DND-41 (cell line): ENCODE results near the gene PLXDC1.

Source experiments
- ATAC-seq: fragments of 200-7000 bp; cut with Tn5 transposase; 3 replicates; pipeline ENCODE4 v1.9.1; 2021; ENCODE audit warnings: low read depth; ENCODE audit not compliant: insufficient read depth
- DNase-seq: peaks from one replicate; pipeline ENCODE4 v3.0.0-alpha.2; 2020
- H2AFZ ChIP-seq: 2 replicates; pipeline ENCODE4 v1.6.0; 2012; ENCODE audit warnings: low read depth, low read length
- H3K27ac ChIP-seq: 2 replicates; pipeline ENCODE4 v1.5.1; 2012; ENCODE audit warnings: low read length, inconsistent platforms
- H3K27me3 ChIP-seq: fragments of 200-600 bp; sonication (generic); 2 replicates; pipeline ENCODE4 v1.6.0; 2012; ENCODE audit warnings: low read length, mild to moderate bottlenecking, inconsistent platforms; ENCODE audit not compliant: insufficient read depth, poor library complexity
- H3K36me3 ChIP-seq: 2 replicates; pipeline ENCODE4 v1.5.1; 2012; ENCODE audit warnings: low read length, inconsistent platforms; ENCODE audit not compliant: insufficient read depth
- H3K4me1 ChIP-seq: 2 replicates; pipeline ENCODE4 v1.5.1; 2012; ENCODE audit warnings: mild to moderate bottlenecking, low read length; ENCODE audit not compliant: insufficient read depth
- H3K4me2 ChIP-seq: 2 replicates; pipeline ENCODE4 v1.6.0; 2012; ENCODE audit warnings: mild to moderate bottlenecking, moderate library complexity, low read length, inconsistent platforms; ENCODE audit not compliant: insufficient read depth
- H3K4me3 ChIP-seq, 2 experiments: fragments of 200-600 bp in 1 of 2; shearing (Covaris generic) in 1 of 2; 2 replicates each; pipeline ENCODE4 v1.5.1; 2012 to 2016; ENCODE audit warnings: inconsistent platforms in 2 of 2, low read length in 2 of 2, mild to moderate bottlenecking in 2 of 2, low read depth in 1 of 2, moderate library complexity in 1 of 2
- H3K79me2 ChIP-seq: 2 replicates; pipeline ENCODE4 v1.6.0; 2012; ENCODE audit warnings: low read length, inconsistent platforms; ENCODE audit not compliant: insufficient read depth
- H3K9ac ChIP-seq: 2 replicates; pipeline ENCODE4 v1.6.0; 2012; ENCODE audit warnings: low read depth, mild to moderate bottlenecking, inconsistent platforms, low read length, moderate library complexity
- H3K9me3 ChIP-seq: 2 replicates; pipeline ENCODE4 v1.5.1; 2012; ENCODE audit warnings: low read length, moderate library complexity, mild to moderate bottlenecking, inconsistent platforms; ENCODE audit not compliant: insufficient read depth, severe bottlenecking
- H4K20me1 ChIP-seq: 2 replicates; pipeline ENCODE4 v1.6.0; 2012; ENCODE audit warnings: low read length; ENCODE audit not compliant: insufficient read depth
- EZH2 ChIP-seq: IDR thresholded peaks from 3 replicates; pipeline ENCODE4 v1.6.1; 2012; ENCODE audit warnings: borderline replicate concordance, low read depth, mild to moderate bottlenecking, moderate library complexity, low read length, inconsistent platforms; ENCODE audit not compliant: severe bottlenecking
- TF ChIP-seq, protein P1 (sequence below): IDR thresholded peaks from 2 replicates; pipeline ENCODE4 v1.5.1; 2012; ENCODE audit warnings: borderline replicate concordance, low read length, moderate library complexity, mild to moderate bottlenecking; ENCODE audit not compliant: poor library complexity, severe bottlenecking; ENCODE audit errors: extremely low read depth

PLXDC1 gene

DNA sequence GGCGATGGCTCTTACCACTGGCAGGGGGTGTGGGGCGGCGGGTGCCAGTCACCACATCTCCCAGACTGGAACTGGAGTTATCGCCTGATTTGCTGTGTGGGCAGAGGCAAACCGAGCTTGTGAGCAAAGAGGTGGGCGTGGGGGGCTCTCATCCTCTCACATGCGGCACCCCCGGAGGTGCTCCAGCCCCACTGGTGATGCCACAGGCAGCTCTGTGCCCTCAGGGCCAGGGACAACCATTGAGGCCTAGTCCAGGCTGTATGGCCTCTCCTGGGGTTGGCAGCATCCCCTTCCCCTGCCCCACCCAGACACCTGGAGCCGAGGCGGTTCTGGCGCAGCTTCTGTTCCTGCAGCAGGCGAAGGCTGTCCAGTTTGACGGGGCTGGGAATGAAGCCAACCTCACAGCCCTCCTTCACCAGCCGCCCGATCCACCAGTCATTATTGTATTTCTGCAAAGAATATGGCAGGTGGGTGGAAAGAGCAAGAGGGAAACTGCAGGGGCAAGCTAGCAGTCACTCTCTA is 35.1 kb upstream of the PLXDC1 start:
- no peak for DNase-seq

DNA sequence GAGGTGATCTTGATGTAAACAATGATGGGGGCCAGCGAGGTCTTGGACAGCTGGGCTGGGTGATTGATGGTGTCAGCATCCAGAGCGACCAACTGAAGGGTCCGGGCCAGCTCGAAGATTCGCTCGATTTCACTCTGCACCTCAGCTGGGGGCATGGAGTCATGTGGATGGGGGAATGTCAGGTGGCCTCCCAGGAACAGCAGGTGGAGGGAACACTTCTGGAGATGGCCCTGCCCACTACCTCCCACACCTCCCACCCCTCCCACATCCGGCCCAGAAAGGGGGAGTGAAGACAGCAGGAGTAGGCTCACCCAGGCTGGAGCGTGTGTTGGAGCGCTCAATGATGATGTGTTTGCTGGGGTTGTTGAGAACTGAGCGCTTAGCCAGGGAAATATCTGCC is 32.3 kb upstream of the PLXDC1 start:
- H3K4me2 ChIP-seq: no peak overlapping the region
- no peaks in the 10 kb centered on the region for H3K9me3 ChIP-seq
- no peaks in the 10 kb centered on the region; the same call in 1 of the 2 replicates for H4K20me1 ChIP-seq
- no peak overlapping the region for H2AFZ ChIP-seq
- H3K9ac ChIP-seq: no peak overlapping the region
- H3K79me2 ChIP-seq: no peaks in the 10 kb centered on the region
- no peaks in the 10 kb centered on the region for H3K4me1 ChIP-seq
- H3K27me3 ChIP-seq: no peaks in the 10 kb centered on the region
- DNase-seq (no peak), ATAC-seq (no peak)
- TF ChIP-seq, protein P1, sequence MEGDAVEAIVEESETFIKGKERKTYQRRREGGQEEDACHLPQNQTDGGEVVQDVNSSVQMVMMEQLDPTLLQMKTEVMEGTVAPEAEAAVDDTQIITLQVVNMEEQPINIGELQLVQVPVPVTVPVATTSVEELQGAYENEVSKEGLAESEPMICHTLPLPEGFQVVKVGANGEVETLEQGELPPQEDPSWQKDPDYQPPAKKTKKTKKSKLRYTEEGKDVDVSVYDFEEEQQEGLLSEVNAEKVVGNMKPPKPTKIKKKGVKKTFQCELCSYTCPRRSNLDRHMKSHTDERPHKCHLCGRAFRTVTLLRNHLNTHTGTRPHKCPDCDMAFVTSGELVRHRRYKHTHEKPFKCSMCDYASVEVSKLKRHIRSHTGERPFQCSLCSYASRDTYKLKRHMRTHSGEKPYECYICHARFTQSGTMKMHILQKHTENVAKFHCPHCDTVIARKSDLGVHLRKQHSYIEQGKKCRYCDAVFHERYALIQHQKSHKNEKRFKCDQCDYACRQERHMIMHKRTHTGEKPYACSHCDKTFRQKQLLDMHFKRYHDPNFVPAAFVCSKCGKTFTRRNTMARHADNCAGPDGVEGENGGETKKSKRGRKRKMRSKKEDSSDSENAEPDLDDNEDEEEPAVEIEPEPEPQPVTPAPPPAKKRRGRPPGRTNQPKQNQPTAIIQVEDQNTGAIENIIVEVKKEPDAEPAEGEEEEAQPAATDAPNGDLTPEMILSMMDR: no peak
- no peak for TF ChIP-seq EZH2
- no peak overlapping the region for H3K27ac ChIP-seq
- H3K36me3 ChIP-seq: peaks cover 72% of the 10 kb centered on the region
- H3K4me3 ChIP-seq: no peak overlapping the region

More for the DNA sequence above, 35.1 kb upstream of the PLXDC1 start:
- H3K9me3 ChIP-seq: no peaks in the 10 kb centered on the region
- H3K36me3 ChIP-seq: peaks cover 80% of the 10 kb centered on the region
- H3K4me2 ChIP-seq: no peak overlapping the region
- H3K27ac ChIP-seq: no peak overlapping the region
- H2AFZ ChIP-seq: no peak overlapping the region
- TF ChIP-seq EZH2: no peak
- no peaks in the 10 kb centered on the region for H3K27me3 ChIP-seq
- no peaks in the 10 kb centered on the region for H3K4me1 ChIP-seq
- no peak for ATAC-seq
- no peak overlapping the region for H3K9ac ChIP-seq
- H3K79me2 ChIP-seq: no peaks in the 10 kb centered on the region
- no peaks in the 10 kb centered on the region; the same call in 1 of the 2 replicates for H4K20me1 ChIP-seq
- H3K4me3 ChIP-seq: no peak overlapping the region

DNA sequence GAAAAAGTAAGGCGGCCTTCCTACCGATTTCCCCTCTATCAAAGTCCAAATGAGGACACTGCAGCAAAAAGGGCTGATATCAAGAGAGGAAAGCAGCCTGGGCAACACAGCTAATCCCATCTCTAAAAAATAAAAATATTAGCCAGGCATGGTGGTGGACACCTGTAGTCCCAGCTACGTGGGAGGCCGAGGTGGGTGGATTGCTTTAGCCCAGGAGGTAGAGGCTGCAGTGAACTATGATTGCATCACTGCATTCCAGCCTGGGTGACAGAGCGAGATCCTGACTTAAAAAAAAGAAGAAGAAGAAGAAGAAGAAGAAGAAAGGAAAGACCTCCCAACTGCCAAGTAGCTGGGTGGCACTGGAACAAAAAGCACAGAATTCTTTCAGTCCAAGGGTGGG is 31.6 kb upstream of the PLXDC1 start:
- no peak overlapping the region for H3K9ac ChIP-seq
- no peaks in the 10 kb centered on the region; the same call in 1 of the 2 replicates for H4K20me1 ChIP-seq
- DNase-seq: no peak
- H3K27me3 ChIP-seq: no peaks in the 10 kb centered on the region
- H3K27ac ChIP-seq: no peak overlapping the region
- H3K4me3 ChIP-seq: no peak overlapping the region
- no peak for TF ChIP-seq EZH2
- TF ChIP-seq, protein P1: no peak
- H3K4me2 ChIP-seq: no peak overlapping the region
- no peaks in the 10 kb centered on the region for H3K4me1 ChIP-seq
- no peaks in the 10 kb centered on the region for H3K79me2 ChIP-seq
- H3K9me3 ChIP-seq: no peaks in the 10 kb centered on the region
- ATAC-seq: no peak
- no peak overlapping the region for H2AFZ ChIP-seq
- H3K36me3 ChIP-seq: peaks cover 70% of the 10 kb centered on the region

DNA sequence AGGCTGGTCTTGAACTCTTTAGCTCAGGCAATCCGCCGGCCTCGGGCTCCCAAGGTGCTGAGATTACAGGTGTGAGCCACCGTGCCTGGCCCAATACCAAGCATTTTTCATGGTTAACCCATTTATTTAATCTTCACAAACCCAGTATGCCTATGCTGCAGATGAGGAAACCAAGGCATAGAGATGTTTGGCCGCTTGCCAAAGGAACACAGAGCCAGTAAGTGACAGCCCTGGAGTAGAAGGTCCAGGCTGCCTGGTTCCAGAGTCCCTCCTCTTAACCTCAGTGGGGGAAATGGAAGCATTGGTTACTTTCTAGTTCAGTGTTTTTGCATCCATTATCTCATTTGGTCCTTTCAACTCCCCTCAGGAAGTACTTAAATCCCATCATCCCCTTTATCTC is 29.9 kb upstream of the PLXDC1 start:
- Histone ChIP-seq H2AFZ (no peak overlapping the region), H3K9ac (no peak overlapping the region), H3K27me3 (no peaks in the 10 kb centered on the region), H3K27ac (no peak overlapping the region), H3K79me2 (no peaks in the 10 kb centered on the region), H3K4me3 (no peak overlapping the region), H3K4me2 (no peak overlapping the region), H4K20me1 (no peaks in the 10 kb centered on the region; the same call in 1 of the 2 replicates), H3K4me1 (no peaks in the 10 kb centered on the region), H3K9me3 (no peaks in the 10 kb centered on the region), H3K36me3 (peaks cover 70% of the 10 kb centered on the region)
- DNase-seq: no peak
- ATAC-seq: no peak
- no peak for TF ChIP-seq EZH2
- TF ChIP-seq, protein P1: no peak
